Urothelium cell line (cell line): Measurements from ENCODE around the gene THSD4.

ENCODE experiments used
- DNase-seq: peaks from one replicate; pipeline ENCODE4 v3.0.0; 2011; ENCODE audit warnings: low spot score, mixed read lengths
- FAIRE-seq: peaks from 2 replicates; lab custom pipeline; 2011; peaks lifted over from hg19 to GRCh38; lab: Jason Lieb, UNC

Gene THSD4

DNA sequence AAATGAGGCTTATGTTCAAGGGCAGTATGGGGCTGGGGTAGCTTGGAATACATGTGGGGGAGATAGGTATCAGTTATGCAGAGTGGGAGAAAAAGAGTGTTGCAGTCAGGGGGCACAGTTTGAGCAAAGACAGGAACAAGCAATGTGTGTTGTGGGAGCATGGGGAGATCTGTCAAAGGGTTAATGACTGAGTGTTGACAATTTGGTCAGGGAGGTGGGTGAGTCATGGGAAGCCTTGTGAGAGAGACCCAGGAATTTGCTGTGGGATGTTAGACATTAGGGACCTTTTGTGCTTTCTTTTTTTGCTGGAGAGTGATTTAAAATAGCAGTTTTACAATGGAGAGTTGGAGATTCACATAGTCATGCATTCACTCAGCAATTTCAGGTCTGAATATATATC, 473.5 kb downstream of the THSD4 start:
- FAIRE-seq (peak; percentile 37), DNase-seq (peak; percentile 81)

DNA sequence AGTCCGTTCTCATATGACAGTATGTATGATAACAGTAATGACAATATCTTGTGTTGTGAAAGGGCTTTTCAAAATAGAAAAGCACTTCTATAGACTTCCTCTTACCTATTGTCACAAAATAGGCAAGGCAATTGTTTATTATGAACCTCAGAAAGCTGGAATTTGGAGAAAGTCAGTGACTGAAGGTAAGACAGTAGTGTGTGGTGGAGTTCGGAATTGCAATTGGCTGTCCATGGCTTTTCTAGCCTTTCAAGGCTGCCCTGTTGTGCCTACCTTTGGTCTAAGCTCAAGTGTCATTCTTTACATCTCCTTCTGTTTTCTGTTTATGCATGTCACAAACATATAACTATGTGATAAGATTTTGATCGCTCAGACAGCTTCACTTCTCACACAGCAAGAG, 475.8 kb downstream of the THSD4 start:
- no peak for FAIRE-seq
- peak; percentile 54 for DNase-seq

DNA sequence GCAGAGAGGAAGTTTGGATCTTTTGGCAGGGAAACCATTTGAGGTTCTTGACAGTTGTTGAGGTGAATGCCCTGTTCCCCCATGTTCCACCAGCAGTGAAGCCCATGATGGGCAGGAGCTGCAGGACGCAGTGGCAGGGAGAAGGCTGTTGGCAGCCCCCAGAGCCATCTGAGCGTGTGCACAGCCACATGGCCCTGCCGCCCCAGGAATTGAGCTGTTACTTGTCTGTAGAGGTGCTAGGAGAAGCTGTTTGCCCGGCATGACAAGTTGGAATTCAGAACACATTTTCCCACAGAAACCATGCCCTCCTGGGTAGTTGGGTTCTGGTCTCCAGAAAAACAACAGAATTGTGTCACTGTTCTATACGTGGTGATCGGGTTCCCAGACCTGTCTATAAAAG, 476.9 kb downstream of the THSD4 start:
- DNase-seq (no peak), FAIRE-seq (no peak)

DNA sequence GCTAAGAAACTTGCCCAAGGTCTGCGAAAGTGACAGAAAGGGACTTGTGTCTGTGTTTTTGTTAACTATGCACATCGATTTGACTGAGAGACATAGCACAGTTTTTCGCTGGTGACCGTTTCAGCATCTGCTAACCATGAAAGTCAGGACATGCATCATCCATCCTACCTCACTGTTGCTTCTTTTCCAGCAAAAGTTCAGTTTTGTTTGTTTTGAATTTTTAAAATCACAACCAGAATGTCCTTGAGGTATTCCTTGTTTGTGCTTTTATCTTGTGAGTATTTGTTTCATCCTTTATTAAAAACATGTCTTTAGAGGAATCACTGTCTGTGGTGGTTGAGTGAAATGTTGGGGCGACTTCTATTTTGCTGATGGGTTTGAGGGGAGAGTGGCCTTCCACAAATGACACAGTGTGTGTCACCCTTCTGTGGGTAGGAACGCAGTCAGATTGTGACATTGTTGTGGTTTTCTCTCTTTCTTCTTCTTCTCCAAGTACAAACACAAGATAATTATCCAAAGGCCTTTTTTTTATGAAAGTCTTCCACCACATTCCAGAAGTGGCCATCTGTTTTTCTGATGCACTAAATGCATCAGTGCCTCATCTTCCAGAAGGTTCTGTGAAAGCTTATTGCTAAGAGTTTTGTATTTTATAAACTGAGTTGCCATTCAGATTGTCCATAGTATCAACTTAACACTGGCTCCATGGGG, 480.7 kb downstream of the THSD4 start:
- FAIRE-seq: no peak
- DNase-seq: no peak

DNA sequence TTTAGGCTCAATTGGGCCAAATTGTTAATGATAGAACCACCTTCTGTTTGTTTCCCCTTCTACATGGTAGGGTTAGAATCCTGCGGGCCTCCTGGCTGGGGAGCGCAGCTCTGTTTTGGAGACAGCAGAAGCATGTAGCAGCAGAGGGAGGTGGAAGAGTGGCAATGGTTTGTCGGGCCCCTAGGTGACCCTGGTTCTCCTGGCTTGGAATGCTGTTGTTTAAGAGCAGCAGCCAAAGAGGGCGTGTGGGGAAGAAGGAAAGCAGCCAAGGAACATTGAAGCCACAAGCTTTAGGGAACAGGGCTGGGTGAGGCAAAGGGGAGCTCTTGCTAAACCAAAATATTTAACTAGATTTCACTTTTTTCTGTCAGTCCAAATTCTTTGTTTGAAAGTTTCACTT, 481.4 kb downstream of the THSD4 start:
- FAIRE-seq: no peak
- DNase-seq: no peak

DNA sequence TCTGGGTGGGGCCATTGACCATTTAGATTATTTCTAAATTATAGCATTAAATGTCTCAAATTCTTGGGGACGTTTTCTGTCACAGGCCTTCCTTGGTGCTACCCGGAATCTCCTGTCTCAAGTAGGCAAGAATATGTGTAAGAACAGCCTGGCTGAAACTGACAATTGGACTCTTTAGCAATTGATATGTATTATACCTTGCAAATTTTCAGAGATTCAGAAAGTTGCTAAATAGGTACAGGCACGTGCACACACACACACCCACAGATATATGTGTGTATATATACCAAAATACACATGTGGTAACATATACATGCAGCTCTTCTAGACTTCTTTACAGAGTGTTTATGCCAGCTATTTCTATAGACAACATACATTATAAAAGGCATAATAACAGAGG, 481.9 kb downstream of the THSD4 start:
- FAIRE-seq (no peak), DNase-seq (no peak)

DNA sequence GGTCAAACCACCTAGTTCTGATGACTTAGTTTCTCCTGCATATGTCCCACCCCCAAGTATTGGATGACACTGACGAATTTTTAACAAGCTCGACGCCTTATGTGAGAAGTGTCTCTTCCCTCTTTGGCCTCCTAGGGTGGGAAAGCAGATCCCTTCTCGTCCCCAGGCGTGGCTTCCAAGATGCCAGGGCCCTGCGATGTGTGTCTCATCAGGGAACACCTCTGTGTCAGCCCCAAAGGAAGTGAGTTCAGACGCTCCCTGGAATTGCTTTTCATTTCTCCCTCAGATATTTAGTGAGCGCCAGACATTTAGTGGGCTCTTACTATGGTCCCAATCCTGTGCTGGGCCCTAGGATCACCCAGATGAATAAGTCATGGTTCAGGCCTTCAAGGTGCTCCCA, 482.4 kb downstream of the THSD4 start:
- DNase-seq (no peak), FAIRE-seq (no peak)

DNA sequence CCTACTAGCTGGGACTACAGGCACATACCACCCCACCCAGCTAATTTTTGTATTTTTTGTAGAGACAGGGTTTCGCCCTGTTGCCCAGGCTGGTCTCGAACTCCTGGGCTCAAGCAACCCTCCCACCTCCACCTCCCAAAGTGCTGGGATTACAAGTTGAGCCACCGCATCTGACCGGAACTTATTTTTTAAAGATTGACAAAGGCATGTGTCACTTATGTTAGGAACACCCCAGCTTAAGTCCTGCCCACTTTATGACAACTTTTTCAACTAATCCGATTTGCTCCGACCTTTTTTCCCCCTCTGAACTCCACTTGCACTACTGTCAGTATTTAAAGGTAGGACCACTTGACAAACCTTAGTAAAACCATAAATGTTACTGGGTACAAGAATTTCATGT, 483.5 kb downstream of the THSD4 start:
- FAIRE-seq (no peak), DNase-seq (no peak)

DNA sequence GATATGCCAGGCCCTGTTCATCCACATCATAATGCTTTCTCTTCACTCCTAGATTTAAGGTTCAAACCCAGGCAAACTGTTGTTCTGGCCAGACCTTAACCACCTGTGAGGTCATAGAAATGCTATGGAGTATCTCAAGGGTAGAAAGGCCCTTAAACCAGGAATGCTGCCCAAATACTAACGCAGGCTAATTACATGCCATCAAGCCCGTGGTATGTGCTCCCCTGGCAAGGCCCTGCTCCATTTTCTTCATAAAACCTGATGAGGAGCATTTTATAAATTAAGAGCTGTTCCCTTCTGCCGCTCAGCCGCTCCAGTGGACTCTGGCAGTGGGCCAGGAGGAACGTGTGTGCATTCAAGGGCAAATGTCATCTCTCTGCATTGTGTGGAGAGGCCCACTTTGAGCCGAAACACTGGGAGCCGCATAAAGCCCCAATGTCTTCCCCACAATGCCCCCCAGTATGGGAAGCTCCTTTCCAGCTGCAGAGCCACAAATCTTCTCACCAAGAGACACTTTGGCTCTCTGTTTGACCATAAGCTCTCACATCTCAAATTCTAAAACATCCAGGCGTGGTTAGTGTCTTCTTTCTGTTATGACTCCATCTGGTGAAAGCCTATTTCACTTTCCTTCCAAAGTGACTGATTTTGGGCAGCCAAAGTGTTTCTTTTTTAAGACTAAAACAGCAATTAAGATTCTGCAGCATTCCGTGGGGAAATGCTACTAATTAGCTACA, 484.3 kb downstream of the THSD4 start:
- no peak for DNase-seq
- no peak for FAIRE-seq

DNA sequence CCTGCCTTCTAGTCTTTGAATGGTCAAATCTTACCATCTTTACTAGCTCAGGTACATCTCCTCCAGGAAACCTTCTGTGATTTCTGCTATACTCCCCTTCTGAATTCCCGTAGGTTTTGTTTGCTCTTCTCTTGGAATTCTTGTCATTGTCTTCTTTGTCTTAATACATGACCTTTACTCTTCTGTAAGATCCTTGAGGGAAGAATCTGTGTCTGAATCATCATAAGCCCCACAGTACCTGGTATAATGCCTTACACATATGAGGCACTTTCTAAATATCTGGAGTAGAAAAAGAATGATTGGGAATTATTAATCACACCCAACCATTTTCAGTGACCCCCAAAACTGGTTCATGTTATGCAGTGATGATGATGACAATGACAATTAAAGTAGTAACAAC, 485.0 kb downstream of the THSD4 start:
- FAIRE-seq: no peak

DNA sequence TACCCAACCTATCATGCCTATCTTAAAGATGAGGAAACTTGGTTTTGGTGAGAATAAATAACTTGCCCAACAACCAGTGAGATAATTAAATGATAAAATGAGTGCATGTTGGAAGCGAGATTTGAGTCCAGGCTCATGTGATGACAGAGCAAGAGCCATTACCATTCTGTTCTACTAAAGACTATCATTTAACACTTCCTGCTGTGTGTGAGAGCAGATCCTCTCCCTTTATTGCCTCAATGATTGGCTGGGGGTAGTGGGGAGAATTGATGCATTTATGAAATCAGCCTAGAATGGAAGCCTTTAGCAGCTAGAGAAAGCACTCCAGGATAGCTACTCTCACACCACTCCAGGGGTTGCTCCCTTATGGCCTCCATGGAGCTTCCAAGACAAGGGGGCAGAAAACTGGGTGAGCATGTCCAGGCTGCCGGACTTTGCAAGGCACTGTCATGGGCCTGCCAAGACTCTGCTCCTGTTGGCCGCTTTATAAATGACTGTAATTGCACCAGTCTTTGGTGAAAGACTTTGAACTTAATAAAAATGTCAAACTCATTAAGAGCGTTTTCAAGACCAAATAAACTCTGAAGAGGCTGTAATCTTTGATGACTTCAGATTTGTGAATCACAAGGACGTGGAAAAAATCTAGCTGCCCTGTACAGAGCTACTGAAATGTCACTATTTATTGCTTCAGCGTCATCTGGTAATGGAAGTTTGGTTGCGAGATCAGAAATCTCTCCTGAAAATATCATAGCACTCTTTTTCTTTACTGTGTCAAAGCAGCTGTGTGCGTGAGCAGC, 486.0 kb downstream of the THSD4 start:
- DNase-seq: no peak
- no peak for FAIRE-seq

More for the DNA sequence above, 485.0 kb downstream of the THSD4 start:
- DNase-seq: no peak

DNA sequence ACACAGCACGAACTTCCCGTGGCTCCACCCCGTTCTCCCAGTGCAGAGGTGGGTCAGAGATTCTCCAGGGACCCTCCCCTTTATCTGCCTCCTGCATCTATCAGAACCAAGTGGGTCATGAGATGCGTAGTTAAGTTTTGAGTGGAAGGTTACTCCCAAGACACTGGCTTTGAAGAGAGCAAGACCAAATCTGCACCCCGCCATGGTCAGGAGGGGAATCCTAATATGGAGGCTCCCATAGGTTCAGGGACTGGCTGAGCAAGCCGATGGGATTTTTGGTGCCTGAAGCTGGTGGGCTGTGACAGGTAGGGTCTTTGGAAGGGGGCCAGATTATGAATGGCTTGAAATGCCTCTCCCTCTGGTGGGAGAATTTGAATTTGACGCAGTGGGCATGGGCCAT, 488.1 kb downstream of the THSD4 start:
- DNase-seq (no peak), FAIRE-seq (no peak)

DNA sequence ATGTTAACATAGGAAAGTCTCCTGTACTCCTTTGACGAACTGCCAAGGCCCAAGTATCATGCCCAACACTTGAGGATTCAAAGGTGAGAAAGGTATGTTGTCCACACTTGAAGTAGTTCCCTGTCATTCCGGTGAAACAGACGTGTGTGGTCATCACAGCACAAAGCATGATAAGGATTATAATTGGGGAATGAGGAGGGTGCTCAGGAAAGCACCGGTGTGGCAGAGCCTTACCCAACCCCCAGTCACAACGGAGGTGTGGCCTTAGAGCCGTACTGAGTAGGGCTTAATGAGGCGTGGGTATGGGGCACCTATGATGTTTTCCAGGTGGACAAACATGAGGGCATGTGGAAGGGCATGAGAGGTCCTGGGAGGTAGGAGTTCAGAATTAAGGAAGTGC, 492.1 kb downstream of the THSD4 start:
- DNase-seq (no peak), FAIRE-seq (no peak)

DNA sequence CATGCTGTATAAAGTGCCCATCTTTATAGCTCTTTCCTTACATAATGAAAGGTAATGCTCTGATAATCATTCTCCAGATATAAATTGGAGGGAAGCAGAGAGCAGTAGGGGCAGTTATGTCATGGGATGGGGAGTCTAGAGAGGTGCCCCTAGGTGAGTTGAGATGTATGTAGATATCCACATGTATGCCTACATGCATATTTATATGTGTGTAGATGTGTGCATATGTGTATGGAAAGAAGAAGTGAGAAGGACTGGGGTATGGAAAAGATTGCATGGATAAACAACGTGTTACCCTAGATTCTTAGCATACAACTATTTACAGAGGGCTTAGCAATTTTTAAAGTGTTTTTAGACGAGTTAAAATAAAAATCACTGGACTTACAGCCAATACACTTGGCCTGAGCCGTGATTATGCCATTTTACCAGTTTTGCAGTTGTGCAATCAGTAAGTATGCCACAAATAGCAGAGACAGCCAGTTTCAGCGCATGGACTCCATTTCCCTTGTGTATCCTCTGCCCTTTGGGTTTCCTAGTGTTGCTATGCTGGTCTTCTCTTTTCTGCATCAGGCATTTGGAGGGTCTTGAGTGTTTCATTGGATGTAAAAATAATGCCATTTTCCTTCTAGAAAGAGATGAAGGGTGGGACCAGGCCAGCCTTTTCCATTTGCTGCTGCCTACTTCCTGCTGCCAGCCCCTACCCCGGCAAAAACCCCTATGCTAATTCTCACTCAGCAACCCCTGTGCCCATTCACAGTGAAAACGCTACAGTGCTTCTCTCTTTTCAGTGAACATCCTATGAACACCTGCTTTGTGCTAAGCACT, 495.7 kb downstream of the THSD4 start:
- DNase-seq: no peak
- FAIRE-seq: no peak

DNA sequence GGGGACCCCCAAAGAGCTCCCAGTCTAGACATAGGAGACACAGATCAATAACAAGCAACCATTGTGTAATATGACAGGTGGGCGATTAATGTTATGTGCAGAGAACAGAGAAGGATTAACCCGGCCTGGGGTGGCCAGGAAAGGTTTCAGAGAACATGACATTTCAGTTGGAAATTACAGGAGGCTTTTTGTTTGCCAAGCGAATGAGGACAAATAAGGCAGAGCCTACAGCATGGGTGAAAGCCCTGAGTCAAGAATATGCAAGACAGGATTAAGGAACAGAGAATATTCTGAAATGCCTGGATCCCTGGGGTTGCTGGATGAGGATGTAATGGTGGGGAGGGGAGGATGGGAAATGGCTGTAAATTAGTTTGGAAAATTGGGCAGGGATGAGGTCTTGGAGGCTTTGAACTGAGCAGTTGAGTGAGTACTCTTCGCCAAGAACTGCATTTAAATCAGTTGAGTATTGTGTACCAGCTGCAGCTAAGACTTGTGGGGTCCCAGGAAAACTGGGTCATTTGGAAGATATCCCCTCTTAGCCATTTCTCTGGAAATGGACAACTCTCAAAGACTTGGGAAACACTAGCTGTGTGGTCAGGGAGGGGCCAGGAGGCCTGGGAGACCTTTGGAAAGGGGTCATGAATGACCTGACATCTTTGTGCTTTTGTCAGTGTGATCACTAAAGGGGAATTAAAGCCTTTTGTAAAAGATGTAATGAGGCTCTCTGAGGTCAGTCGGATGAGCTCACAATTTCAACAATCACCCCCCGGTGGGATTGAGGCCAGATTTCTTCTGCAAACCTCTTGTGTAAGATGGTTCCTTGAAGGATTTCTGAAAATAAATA, 496.5 kb downstream of the THSD4 start:
- DNase-seq: no peak
- FAIRE-seq: no peak

DNA sequence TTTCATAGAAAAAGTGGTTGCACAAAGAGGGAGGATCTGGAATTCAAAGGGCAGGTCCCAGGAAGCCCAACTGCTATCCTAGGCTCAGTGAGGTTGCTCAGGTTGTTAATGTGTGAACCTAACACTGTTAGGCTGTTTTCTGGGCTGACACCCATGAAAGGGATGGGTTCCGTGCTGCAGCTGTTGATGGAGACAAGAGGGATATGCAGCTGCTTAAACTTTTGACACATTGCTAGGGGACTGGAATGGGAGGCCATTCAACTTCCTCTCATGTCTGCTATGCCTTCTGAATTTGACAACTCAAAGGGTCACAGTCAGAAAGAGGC, 497.1 kb downstream of the THSD4 start:
- DNase-seq (no peak), FAIRE-seq (no peak)

DNA sequence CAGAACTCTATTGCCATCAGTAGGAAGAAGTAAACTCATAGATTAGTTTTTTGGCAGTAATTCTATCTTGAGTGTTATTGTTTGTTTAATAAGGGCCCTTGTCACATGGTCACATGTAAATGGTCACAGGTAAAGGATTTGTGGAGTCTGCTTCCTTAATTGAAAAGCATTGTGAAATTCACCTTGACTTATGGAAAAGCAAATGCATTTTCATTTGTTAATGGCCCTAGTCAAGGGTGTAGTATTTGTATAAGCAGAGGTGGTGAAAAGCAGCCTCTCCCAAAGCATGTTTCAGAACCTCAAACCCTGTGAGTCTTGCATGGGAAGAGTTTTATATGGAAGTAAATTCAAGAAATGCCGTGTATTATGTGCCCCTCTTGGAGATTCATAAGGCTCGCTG, 497.6 kb downstream of the THSD4 start:
- DNase-seq: no peak
- no peak for FAIRE-seq

DNA sequence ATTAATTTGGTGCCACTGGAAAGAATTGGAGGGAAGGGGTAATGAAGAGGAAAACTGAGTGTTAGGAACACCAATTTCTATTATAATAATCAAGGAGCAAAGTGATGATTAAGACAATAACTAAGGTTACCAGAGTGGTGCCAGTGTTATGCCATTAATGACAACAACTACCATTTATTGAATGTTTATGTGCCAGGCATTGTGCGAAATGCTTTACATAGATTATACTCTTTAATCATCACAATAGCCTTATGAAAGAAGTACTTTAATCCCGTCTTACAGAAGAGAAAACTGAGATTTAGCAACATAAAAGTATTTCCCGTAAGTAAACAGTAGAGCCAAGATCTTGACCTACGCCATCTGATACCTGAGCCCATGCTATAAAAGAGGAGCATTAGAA, 507.8 kb downstream of the THSD4 start:
- FAIRE-seq (no peak), DNase-seq (no peak)

DNA sequence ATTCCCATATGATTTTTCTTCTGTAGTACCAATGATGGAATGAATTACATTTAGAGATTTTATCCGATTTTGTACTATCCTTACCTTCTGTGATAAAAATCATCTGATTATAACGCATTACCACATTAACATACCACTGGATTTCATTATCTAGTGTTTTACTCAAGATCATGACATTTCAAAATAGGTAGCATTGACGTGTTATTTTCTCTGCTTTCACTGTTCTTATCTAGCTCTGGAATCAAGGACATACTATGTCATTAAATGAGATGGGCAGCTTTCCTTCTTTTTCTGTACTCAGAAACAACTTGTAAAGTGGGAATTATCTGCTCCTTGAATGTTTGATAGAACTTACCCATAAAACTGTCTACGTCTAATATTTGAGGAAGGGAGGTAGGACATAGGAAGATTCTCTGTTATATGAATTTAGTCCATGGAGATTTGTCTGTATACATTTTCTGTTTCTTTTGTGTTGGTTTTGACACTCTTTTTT, 511.4 kb downstream of the THSD4 start:
- DNase-seq (no peak), FAIRE-seq (no peak)

DNA sequence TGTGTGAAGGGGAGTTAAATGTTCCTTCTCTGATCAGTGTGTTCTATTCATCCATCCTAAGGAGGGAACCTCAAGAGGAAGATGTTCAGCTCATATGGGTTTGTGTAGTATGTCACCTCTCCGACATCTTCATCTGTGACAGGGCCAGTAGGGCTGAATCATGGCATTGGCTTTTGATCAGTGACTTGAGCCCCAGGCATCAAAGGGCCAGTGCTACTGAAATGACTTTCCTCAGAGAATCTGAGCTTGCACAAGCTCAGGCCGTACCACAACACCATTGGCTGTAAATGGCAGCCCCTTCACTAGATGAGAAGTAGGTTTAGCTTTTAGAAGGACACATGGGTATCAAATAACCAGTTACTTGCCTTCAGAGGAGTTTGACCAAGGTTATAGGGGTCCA, 511.9 kb downstream of the THSD4 start:
- no peak for FAIRE-seq

More for the DNA sequence above, 511.9 kb downstream of the THSD4 start:
- DNase-seq: no peak
